Endothelial cell of umbilical vein (primary cell): ENCODE data around the gene MOK. TPM values are rescaled to one million over a fixed set of nuclear protein-coding genes. Genes with fewer than 3 reads are reported as not detected.

Experiments used
- BruUV-seq: library from RNA; stranded (reverse); fragments of 400-500 nt; replicated peaks from 2 replicates; lab custom pipeline; 2021; lab: Mats Ljungman, UMichigan
- CTCF ChIA-PET: fragments of 300-600, 350-600 bp; sonication (Branson Sonifier 250); formaldehyde crosslinking; loops from one replicate; lab custom pipeline; 2021; ENCODE audit warnings: antibody characterized with exemption, inconsistent platforms; lab: Charles Lee
- POLR2A ChIA-PET: fragments of 300-600, 350-600 bp; sonication (Branson Sonifier 250); formaldehyde crosslinking; loops from one replicate; lab custom pipeline; 2021; ENCODE audit warnings: antibody characterized with exemption, inconsistent platforms; lab: Charles Lee
- DNase-seq: peaks from one replicate; pipeline ENCODE4 v3.0.0-alpha.2; 2011; ENCODE audit warnings: low read depth, low spot score
- FAIRE-seq: peaks from 2 replicates; lab custom pipeline; 2011; peaks lifted over from hg19 to GRCh38; lab: Jason Lieb, UNC
- H2AFZ ChIP-seq: 2 replicates; pipeline ENCODE4 v1.6.0; 2012; ENCODE audit warnings: low read depth, low read length, control low read depth, inconsistent platforms
- H3K27ac ChIP-seq: 2 replicates; pipeline ENCODE4 v1.5.1; 2011; ENCODE audit warnings: low read depth, mild to moderate bottlenecking, control low read depth, low read length, moderate library complexity; ENCODE audit not compliant: insufficient read depth
- H3K27me3 ChIP-seq, 2 experiments: 2 replicates each; pipeline versions ENCODE4 v1.6.0 to v1.6.1; 2011; ENCODE audit warnings: low read length in 2 of 2, mixed read lengths in 1 of 2; ENCODE audit not compliant: control insufficient read depth in 2 of 2, insufficient read depth in 2 of 2
- H3K36me3 ChIP-seq, 2 experiments: 2 replicates in 1 of 2; 3 replicates in 1 of 2; pipeline ENCODE4 v1.5.1; 2011; ENCODE audit warnings: low read length in 2 of 2, mild to moderate bottlenecking in 1 of 2, moderate library complexity in 1 of 2; ENCODE audit not compliant: control insufficient read depth in 2 of 2, insufficient read depth in 2 of 2; ENCODE audit errors: extremely low read depth in 1 of 2
- H3K4me1 ChIP-seq: 3 replicates; pipeline ENCODE4 v1.5.1; 2011; ENCODE audit warnings: mild to moderate bottlenecking, low read length; ENCODE audit not compliant: control insufficient read depth, insufficient read depth; ENCODE audit errors: extremely low read depth
- H3K4me2 ChIP-seq: 2 replicates; pipeline ENCODE4 v1.6.1; 2011; ENCODE audit warnings: low read length, control low read depth, mixed read lengths; ENCODE audit not compliant: insufficient read depth
- H3K4me3 ChIP-seq, 3 experiments: fragments of 200-600 bp in 1 of 3; sonication (generic), shearing (Covaris generic) in 1 of 3; replicated peaks in 1 of 3; 2 replicates each; pipeline ENCODE4 v1.5.1; 2011 to 2016; ENCODE audit warnings: control low read depth in 3 of 3, low read length in 3 of 3, mild to moderate bottlenecking in 2 of 3, inconsistent platforms in 1 of 3, low read depth in 1 of 3, moderate library complexity in 1 of 3; ENCODE audit not compliant: insufficient read depth in 1 of 3
- H3K79me2 ChIP-seq: 2 replicates; pipeline ENCODE4 v1.6.0; 2012; ENCODE audit warnings: low read length, inconsistent platforms; ENCODE audit not compliant: control insufficient read depth, insufficient read depth
- H3K9ac ChIP-seq: replicated peaks from 2 replicates; pipeline ENCODE3; 2011; ENCODE audit warnings: low read length, control low read depth; ENCODE audit not compliant: insufficient read depth; ENCODE audit errors: extremely low read depth
- H3K9me1 ChIP-seq: replicated peaks from 3 replicates; pipeline ENCODE4 v1.6.0; 2011; ENCODE audit warnings: mild to moderate bottlenecking, low read length; ENCODE audit not compliant: control insufficient read depth, insufficient read depth; ENCODE audit errors: extremely low read depth
- H3K9me3 ChIP-seq: replicated peaks from 2 replicates; pipeline ENCODE4 v1.5.1; 2012; ENCODE audit warnings: low read length, inconsistent platforms; ENCODE audit not compliant: control insufficient read depth, insufficient read depth
- H4K20me1 ChIP-seq: replicated peaks from 2 replicates; pipeline ENCODE3; 2011; ENCODE audit warnings: mild to moderate bottlenecking, low read length; ENCODE audit not compliant: control insufficient read depth, insufficient read depth; ENCODE audit errors: extremely low read depth
- CTCF ChIP-seq, 2 donors: IDR thresholded peaks; 1 replicate in 1 of 2; 2 replicates in 1 of 2; pipeline ENCODE4 v1.5.1; 2011; ENCODE audit warnings: low read length in 2 of 2, mild to moderate bottlenecking in 2 of 2, moderate library complexity in 2 of 2, control low read depth in 1 of 2, inconsistent platforms in 1 of 2, low read depth in 1 of 2; ENCODE audit not compliant: insufficient read depth in 1 of 2; ENCODE audit errors: extremely low read depth in 1 of 2
- EZH2 ChIP-seq: IDR thresholded peaks from 2 replicates; pipeline ENCODE4 v1.6.1; 2012; ENCODE audit warnings: borderline replicate concordance, low read depth, mild to moderate bottlenecking, moderate library complexity, low read length, inconsistent platforms; ENCODE audit not compliant: severe bottlenecking
- FOS ChIP-seq: IDR thresholded peaks from 2 replicates; pipeline ENCODE4 v1.6.1; 2011; ENCODE audit warnings: mild to moderate bottlenecking, low read length, moderate library complexity, borderline replicate concordance; ENCODE audit not compliant: insufficient read depth
- GATA2 ChIP-seq: IDR thresholded peaks from 2 replicates; pipeline ENCODE4 v1.7.0; 2011; ENCODE audit warnings: low read depth, mild to moderate bottlenecking, moderate library complexity, mixed read lengths, low read length; ENCODE audit not compliant: insufficient read length, insufficient read depth
- JUN ChIP-seq: IDR thresholded peaks from 2 replicates; pipeline ENCODE4 v1.6.1; 2011; ENCODE audit warnings: borderline replicate concordance, low read depth; ENCODE audit not compliant: insufficient read length, insufficient read depth
- MAX ChIP-seq: IDR thresholded peaks from 2 replicates; pipeline ENCODE4 v1.6.1; 2011; ENCODE audit not compliant: insufficient read depth, insufficient read length
- MYC ChIP-seq: IDR thresholded peaks from one replicate; pipeline ENCODE4 v1.6.1; 2011; ENCODE audit warnings: mild to moderate bottlenecking, low read depth, low read length
- POLR2AphosphoS5 ChIP-seq: IDR thresholded peaks from 2 replicates; pipeline ENCODE4 v1.6.1; 2012; ENCODE audit warnings: low read depth, mild to moderate bottlenecking, control low read depth, low read length, moderate library complexity; ENCODE audit not compliant: insufficient read depth
- dilution Hi-C: fragments of 300-500 bp; cut with MboI; formaldehyde crosslinking; loops from one replicate; pipeline ENCODE4 v1.15.0; 2019; ENCODE audit warnings: low sequenced_read_pairs; ENCODE audit not compliant: extremely low pct_ligation_motif_present
- intact Hi-C: fragments of 100-400 bp; cut with micrococcal nuclease; formaldehyde crosslinking; loops from one replicate; pipeline ENCODE4 v1.10.0; 2022
- polyA plus RNA-seq, 4 experiments: library from polyadenylated mRNA; depleted of rRNA in 3 of 4; stranded (reverse) in 3 of 4; unstranded in 1 of 4; fragments of >200 nt; gene quantifications; 2 replicates each; pipeline versions ENCODE4 v1.2.1 to v1.2.3, GENCODE V29; 2011 to 2012; ENCODE audit warnings: missing spikeins in 1 of 4
- total RNA-seq: library from RNA; stranded (reverse); gene quantifications from 2 replicates; pipeline ENCODE4 v1.2.3, GENCODE V29; 2021

Gene MOK
- total and polyA plus RNA-seq, 2 donors (not counting 3 experiments of a cell fraction or from before 2014, with no cell fraction given) = 6.1 to 8.6 TPM

- Histone ChIP-seq H3K27ac (peak overlapping the region; percentile 81), H3K36me3 (no peaks in the 10 kb centered on the region), H3K79me2 (peaks cover 5% of the 10 kb centered on the region), H3K9me3 (no peaks in the 10 kb centered on the region), H3K4me1 (peaks cover 25% of the 10 kb centered on the region), H3K27me3 (no peaks in the 10 kb centered on the region), H4K20me1 (no peaks in the 10 kb centered on the region), H3K9ac (peak overlapping the region; percentile 86), H3K9me1 (no peaks in the 10 kb centered on the region), H3K4me2 (peak overlapping the region; percentile 58), H2AFZ (peak overlapping the region; percentile 72), H3K4me3 (peak overlapping the region in 2 of 3 experiments; percentile 77 to 81)
- DNase-seq (no peak), FAIRE-seq (no peak)
- ChIA-PET CTCF (interaction anchor here (0.9 to 1.8 kb wide), 2 partner anchors 33 to 197 kb away, joined by 3 to 7 read pairs; no protein-coding TSS in a partner anchor), POLR2A (no interaction called here)
- dilution Hi-C loops (no loop called here), intact Hi-C loops (loop anchor here (10.0 kb wide), 1 partner anchor 554 kb away; the partner anchor contains the start of gene PPP2R5C)
- TF ChIP-seq CTCF (IDR thresholded peaks at IDR 0.05; ENCODE audit: extremely low read depth in 1 of 2, insufficient read depth in 1 of 2, low read depth in 1 of 2, low read length in 2 of 2) = no peak
- TF ChIP-seq MAX = no peak
- TF ChIP-seq POLR2AphosphoS5 = no peak
- TF ChIP-seq GATA2 = no peak
- TF ChIP-seq JUN = no peak
- no peak for TF ChIP-seq FOS
- TF ChIP-seq EZH2 = no peak
- TF ChIP-seq MYC = no peak
- BruUV-seq = no TSS peak
These were observed 13.9 kb upstream of the MOK start for GRCh38 chr14:102318781-102319276.
